Prostate gland (tissue), 2 donors: ENCODE data around the gene AHSP. TPM values are rescaled to one million over a fixed set of nuclear protein-coding genes. Genes with fewer than 3 reads are reported as not detected.

Source experiments
- DNase-seq: peaks from one replicate; pipeline ENCODE4 v3.0.0-alpha.2; 2019; ENCODE audit warnings: low spot score
- H3K27ac ChIP-seq, 2 donors: fragments of 200-600 bp; sonication (generic); 2 replicates each; pipeline ENCODE4 v1.5.1; 2017 to 2019
- H3K27me3 ChIP-seq: fragments of 200-600 bp; sonication (generic); replicated peaks from 2 replicates; pipeline ENCODE4 v1.5.1; 2019; ENCODE audit not compliant: insufficient read depth
- H3K36me3 ChIP-seq, 2 donors: fragments of 200-600 bp; sonication (generic); 1 replicate in 1 of 2; 2 replicates in 1 of 2; pipeline versions ENCODE4 v1.5.1 to v1.8.1; 2017 to 2019
- H3K4me1 ChIP-seq: fragments of 200-600 bp; sonication (generic); replicated peaks from 2 replicates; pipeline ENCODE4 v1.5.1; 2019
- H3K4me3 ChIP-seq, 2 donors: fragments of 200-600 bp; sonication (generic); 2 replicates each; pipeline ENCODE4 v1.5.1; 2017 to 2019
- H3K9me3 ChIP-seq: fragments of 200-600 bp; sonication (generic); 2 replicates; pipeline ENCODE4 v1.5.1; 2017
- POLR2A ChIP-seq: fragments of 450-650 bp; IDR thresholded peaks from one replicate; pipeline ENCODE4 v1.6.1; 2016; ENCODE audit warnings: antibody characterized with exemption, mild to moderate bottlenecking
- POLR2AphosphoS5 ChIP-seq: sonication (generic); formaldehyde crosslinking; IDR thresholded peaks from one replicate; pipeline ENCODE4 v1.6.1; 2017; ENCODE audit warnings: antibody characterized with exemption
- WGBS: methylation state at CpG from one replicate; pipeline ENCODE4 v1.1.5; 2018; 5-methylcytosine and 5-hydroxymethylcytosine counted together
- intact Hi-C: fragments of 100-400 bp; cut with DNase I; formaldehyde crosslinking; loops from one replicate; pipeline ENCODE4 v1.14.2; 2022
- total RNA-seq, 2 donors: library from RNA; depleted of rRNA; stranded (reverse); fragments of >200 nt; gene quantifications; one replicate each; pipeline ENCODE4 v1.1.0, GENCODE V29; 2016
- TF ChIP-seq, protein P1 (sequence below), 4 experiments: fragments of 200-600 bp in 2 of 4; fragments of 450-650 bp in 2 of 4; sonication (generic) in 2 of 4; IDR thresholded peaks; 1 replicate in 3 of 4; 2 replicates in 1 of 4; pipeline ENCODE4 v1.5.1; 2016 to 2019; ENCODE audit warnings: antibody characterized with exemption in 4 of 4, mild to moderate bottlenecking in 2 of 4, moderate library complexity in 2 of 4

AHSP gene
- total RNA-seq, 2 donors from 2014 or later = not detected

DNA sequence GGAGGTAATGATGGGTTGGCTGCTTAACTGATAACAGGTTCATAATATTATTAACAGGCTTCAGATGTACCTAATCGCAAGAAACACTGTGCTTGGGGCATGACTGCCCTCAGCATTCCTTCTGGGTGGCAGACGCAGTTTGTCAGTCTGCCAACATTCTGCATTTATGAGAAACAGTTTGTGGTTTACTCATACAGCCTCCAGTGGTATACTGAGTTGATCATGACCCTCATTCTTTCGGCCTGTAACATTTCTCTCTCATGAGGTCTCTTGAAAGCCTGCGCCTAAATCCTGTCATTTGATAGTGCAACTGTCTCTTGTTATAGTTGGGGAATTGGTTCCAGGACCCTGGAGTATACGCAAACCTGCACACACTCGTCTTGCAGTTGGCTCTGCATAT is 14.6 kb upstream of the AHSP start:
- WGBS = 49% methylated on average over 6 of the region's 6 CpGs
- H3K27me3 ChIP-seq = no peaks in the 10 kb centered on the region
- H3K4me3 ChIP-seq = no peak overlapping the region
- no peaks in the 10 kb centered on the region for H3K4me1 ChIP-seq
- no peak overlapping the region for H3K27ac ChIP-seq
- no peaks in the 10 kb centered on the region for H3K9me3 ChIP-seq
- intact Hi-C loops = no loop called here
- H3K36me3 ChIP-seq = no peaks in the 10 kb centered on the region
- no peak for DNase-seq
- TF ChIP-seq, protein P1, sequence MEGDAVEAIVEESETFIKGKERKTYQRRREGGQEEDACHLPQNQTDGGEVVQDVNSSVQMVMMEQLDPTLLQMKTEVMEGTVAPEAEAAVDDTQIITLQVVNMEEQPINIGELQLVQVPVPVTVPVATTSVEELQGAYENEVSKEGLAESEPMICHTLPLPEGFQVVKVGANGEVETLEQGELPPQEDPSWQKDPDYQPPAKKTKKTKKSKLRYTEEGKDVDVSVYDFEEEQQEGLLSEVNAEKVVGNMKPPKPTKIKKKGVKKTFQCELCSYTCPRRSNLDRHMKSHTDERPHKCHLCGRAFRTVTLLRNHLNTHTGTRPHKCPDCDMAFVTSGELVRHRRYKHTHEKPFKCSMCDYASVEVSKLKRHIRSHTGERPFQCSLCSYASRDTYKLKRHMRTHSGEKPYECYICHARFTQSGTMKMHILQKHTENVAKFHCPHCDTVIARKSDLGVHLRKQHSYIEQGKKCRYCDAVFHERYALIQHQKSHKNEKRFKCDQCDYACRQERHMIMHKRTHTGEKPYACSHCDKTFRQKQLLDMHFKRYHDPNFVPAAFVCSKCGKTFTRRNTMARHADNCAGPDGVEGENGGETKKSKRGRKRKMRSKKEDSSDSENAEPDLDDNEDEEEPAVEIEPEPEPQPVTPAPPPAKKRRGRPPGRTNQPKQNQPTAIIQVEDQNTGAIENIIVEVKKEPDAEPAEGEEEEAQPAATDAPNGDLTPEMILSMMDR (IDR thresholded peaks at IDR 0.05) = no peak
- TF ChIP-seq POLR2A (no peak), POLR2AphosphoS5 (no peak)

DNA sequence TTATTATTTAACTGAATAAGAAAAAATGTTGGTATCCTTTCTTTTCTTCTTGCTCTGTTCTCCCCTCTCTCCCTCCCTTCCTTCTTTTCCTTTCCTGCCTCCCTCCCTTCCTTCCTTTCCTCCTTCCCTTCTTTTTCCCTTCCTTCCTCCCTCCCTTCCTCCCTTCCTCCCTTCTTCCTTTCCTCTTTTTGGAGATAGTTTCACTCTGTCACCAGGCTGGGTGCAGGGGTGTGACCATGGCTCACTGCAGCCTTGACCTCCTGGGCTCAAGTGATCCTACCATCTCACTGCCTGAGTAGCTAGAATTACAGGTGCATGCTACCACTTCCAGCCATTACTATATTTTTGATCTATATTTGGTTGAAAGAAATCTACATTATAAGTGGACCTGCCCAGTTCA is 13.8 kb upstream of the AHSP start:
- no peak for DNase-seq
- no peaks in the 10 kb centered on the region for H3K36me3 ChIP-seq
- intact Hi-C loops = no loop called here
- H3K27ac ChIP-seq = no peak overlapping the region
- no peaks in the 10 kb centered on the region for H3K4me1 ChIP-seq
- no peaks in the 10 kb centered on the region for H3K9me3 ChIP-seq
- H3K27me3 ChIP-seq = no peaks in the 10 kb centered on the region
- TF ChIP-seq, protein P1 (IDR thresholded peaks at IDR 0.05) = no peak
- no peak for TF ChIP-seq POLR2AphosphoS5
- H3K4me3 ChIP-seq = no peak overlapping the region

DNA sequence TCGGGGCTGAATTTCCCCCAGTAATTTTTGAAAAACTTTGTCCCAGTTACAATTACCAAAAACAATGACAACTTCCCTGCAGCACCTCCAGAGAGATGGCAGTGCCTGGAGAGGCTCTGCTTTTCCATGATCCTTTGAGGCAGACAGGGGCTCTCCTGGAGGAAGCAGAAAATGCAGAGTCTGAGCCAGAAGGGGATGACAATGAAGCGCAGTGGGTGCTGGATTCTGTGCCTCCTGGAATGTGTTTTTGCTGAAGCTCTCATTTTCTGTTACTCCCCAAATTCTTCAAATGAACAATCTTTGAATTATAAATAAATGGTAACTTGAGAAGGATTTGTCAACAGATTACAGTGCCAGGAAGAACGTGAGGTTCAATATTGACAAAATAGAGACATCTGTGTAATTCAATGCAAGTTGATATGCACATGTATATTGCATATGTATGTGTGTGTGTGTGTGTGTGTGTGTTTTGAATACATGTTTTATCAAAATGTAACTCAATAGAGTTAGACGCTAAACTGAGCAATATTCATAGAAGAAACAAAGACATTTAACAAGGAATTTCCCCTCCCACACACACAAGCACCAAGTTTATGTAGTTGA is 9.8 kb upstream of the AHSP start:
- H3K4me1 ChIP-seq = no peaks in the 10 kb centered on the region
- no peaks in the 10 kb centered on the region for H3K9me3 ChIP-seq
- no peaks in the 10 kb centered on the region for H3K36me3 ChIP-seq
- no peak overlapping the region for H3K4me3 ChIP-seq
- H3K27ac ChIP-seq = no peak overlapping the region
- H3K27me3 ChIP-seq = no peaks in the 10 kb centered on the region
- TF ChIP-seq POLR2AphosphoS5 (no peak), POLR2A (no peak)
- TF ChIP-seq, protein P1 (IDR thresholded peaks at IDR 0.05) = no peak
- 64% methylated on average over 4 of the region's 4 CpGs for WGBS
- DNase-seq = no peak
- intact Hi-C loops = no loop called here

DNA sequence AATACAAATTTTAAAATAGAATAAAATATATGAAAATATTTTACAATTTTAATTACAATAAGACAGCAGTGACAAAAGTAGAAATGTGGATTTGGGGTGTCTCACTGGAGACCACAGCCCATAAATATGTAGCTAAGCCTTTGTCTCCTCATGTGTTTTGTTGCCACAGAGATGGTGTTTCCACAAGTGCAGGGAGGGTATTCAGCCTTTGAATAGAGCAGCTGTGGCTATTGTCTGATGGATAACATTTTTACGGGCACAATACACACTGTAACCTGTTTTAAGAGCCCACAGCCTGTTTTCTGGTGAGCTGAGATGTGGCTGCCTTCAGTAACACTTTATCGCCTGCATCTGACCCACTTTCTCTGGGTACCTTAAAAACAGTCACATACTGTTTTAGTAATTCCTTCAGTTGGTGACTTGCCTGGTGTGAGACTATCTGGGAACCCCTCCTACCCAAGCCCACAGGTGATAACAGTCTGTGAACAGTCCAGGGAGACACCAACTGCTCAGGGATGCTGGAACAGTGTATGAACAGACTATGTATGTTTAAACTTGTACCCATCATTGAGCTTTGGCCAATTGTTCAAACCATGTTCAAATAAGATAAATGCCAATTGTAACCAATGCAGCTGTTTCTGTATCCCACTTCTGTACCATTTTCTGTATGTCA is 7.8 kb upstream of the AHSP start:
- 41% methylated on average over 2 of the region's 2 CpGs for WGBS
- H3K4me3 ChIP-seq = no peak overlapping the region
- DNase-seq = no peak
- no peak overlapping the region for H3K27ac ChIP-seq
- H3K27me3 ChIP-seq = no peaks in the 10 kb centered on the region
- no peaks in the 10 kb centered on the region for H3K4me1 ChIP-seq
- no peaks in the 10 kb centered on the region for H3K36me3 ChIP-seq
- no peak for TF ChIP-seq POLR2AphosphoS5
- TF ChIP-seq, protein P1 (IDR thresholded peaks at IDR 0.05) = no peak
- TF ChIP-seq POLR2A = no peak
- H3K9me3 ChIP-seq = no peaks in the 10 kb centered on the region
- intact Hi-C loops = no loop called here

DNA sequence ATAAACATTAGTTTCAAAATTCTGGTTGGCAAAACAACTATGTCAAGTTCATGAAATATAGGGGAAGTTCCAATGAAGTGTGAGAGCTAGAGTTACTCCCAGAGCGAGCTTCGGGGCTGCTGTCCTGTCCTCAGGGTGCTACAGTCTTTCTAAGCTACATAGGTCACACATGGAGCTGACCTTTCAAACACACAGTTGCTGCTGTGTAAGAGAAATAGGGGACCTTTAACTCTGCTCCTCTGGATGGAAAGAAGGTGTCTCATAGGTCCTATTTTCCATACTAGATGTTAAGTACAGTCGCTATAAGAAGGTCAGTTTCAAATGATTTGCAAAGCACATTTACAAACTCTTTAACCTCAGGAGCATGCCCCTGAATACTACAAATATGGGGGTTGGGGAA is 6.3 kb upstream of the AHSP start:
- DNase-seq = no peak
- H3K9me3 ChIP-seq = no peaks in the 10 kb centered on the region
- no peaks in the 10 kb centered on the region for H3K36me3 ChIP-seq
- no peaks in the 10 kb centered on the region for H3K4me1 ChIP-seq
- H3K27me3 ChIP-seq = no peaks in the 10 kb centered on the region
- 80% methylated on average over 3 of the region's 3 CpGs for WGBS
- H3K4me3 ChIP-seq = no peak overlapping the region
- TF ChIP-seq POLR2AphosphoS5 = no peak
- no peak for TF ChIP-seq POLR2A
- TF ChIP-seq, protein P1 (IDR thresholded peaks at IDR 0.05) = no peak
- H3K27ac ChIP-seq = no peak overlapping the region
- intact Hi-C loops = no loop called here
